Frontal cortex (tissue), 1 donor: ENCODE results near the gene AGPAT2. TPM values are rescaled to one million over a fixed set of nuclear protein-coding genes. Genes with fewer than 3 reads are reported as not detected.
A peak's percentile ranks its signal among the peaks of the same experiment; 100 is the strongest.

Experiments
- small RNA-seq: library from RNA; depleted of rRNA; stranded (forward); fragments of <200 nt; gene quantifications from one replicate; pipeline ENCODE3, GENCODE V24; 2014
- total RNA-seq: library from RNA; depleted of rRNA; stranded (reverse); fragments of >200 nt; gene quantifications from one replicate; pipeline ENCODE4 v1.2.3, GENCODE V29; 2014

Gene AGPAT2
- total RNA-seq, 1 donor from 2014 or later: 1.2 TPM

Small RNA genes lying within 50 kb of the gene (small RNA-seq; reads per million reads assigned to genes)
- gene MIR126: 667 reads per million, percentile 99 among the genes with 10 or more reads in this experiment

Other genes with a start within 250 kb of the AGPAT2 start
- gene INPP5E, start 247.6 kb downstream of the AGPAT2 start, total RNA-seq: 10.2 TPM
- 9.0 TPM for gene SEC16A, start 204.4 kb downstream of the AGPAT2 start, total RNA-seq
- 15.9 TPM for gene NOTCH1, start 141.4 kb downstream of the AGPAT2 start, total RNA-seq
- 12.6 TPM for gene EGFL7, start 24.5 kb downstream of the AGPAT2 start, total RNA-seq
- 26.9 TPM for gene DIPK1B, start 25.1 kb upstream of the AGPAT2 start, total RNA-seq
- not detected for gene LCN10, start 55.5 kb upstream of the AGPAT2 start, total RNA-seq
- gene LCN6, start 61.1 kb upstream of the AGPAT2 start, total RNA-seq: not detected
- not detected for gene LCN8, start 70.8 kb upstream of the AGPAT2 start, total RNA-seq
- gene LCN15, start 77.1 kb upstream of the AGPAT2 start, total RNA-seq: not detected
- gene TMEM141, start 103.9 kb upstream of the AGPAT2 start, total RNA-seq: 17.1 TPM
- gene CCDC183, start 108.9 kb upstream of the AGPAT2 start, total RNA-seq: 2.0 TPM
- 35.1 TPM for gene RABL6, start 120.5 kb upstream of the AGPAT2 start, total RNA-seq
- gene AJM1, start 155.0 kb upstream of the AGPAT2 start, total RNA-seq: 0.82 TPM
- gene PHPT1, start 162.0 kb upstream of the AGPAT2 start, total RNA-seq: 143 TPM
- 4.1 TPM for gene MAMDC4, start 164.9 kb upstream of the AGPAT2 start, total RNA-seq
- 140 TPM for gene EDF1, start 178.9 kb upstream of the AGPAT2 start, total RNA-seq
- gene TRAF2, start 199.1 kb upstream of the AGPAT2 start, total RNA-seq: 7.3 TPM